ENCODE results near the gene PLXNB1. TPM values are rescaled to one million over a fixed set of nuclear protein-coding genes. Genes with fewer than 3 reads are reported as not detected.

Gene PLXNB1
- total and polyA plus RNA-seq, 2 of the 13 experiments (the other 11 are each of a cell fraction or from before 2014, with no cell fraction given), result 86.0 to 143 TPM

- TF ChIP-seq ZNF605 (CRISPR knock-in tag; IDR thresholded peaks at IDR 0.05) (peak; percentile 91), ZFP36L2 (CRISPR knock-in tag; IDR thresholded peaks at IDR 0.05) (no peak), ZNF564 (CRISPR knock-in tag; IDR thresholded peaks at IDR 0.05) (no peak; the same call in 1 of the 2 replicates), ZNF329 (CRISPR knock-in tag; IDR thresholded peaks at IDR 0.05; ENCODE audit: low read depth) (no peak), KLF15 (CRISPR knock-in tag; IDR thresholded peaks at IDR 0.05; ENCODE audit: borderline replicate concordance) (peak; percentile 86; the same call in 1 of the 2 replicates), PTBP1 (IDR thresholded peaks at IDR 0.05; ENCODE audit: low read depth, low read length, poor library complexity, severe bottlenecking) (no peak), CHD2 (IDR thresholded peaks at IDR 0.05; ENCODE audit: low read depth, low read length) (no peak; the same call in 1 of the 2 replicates), KDM1A (CRISPR knock-in tag; IDR thresholded peaks at IDR 0.05) (no peak), MAX (IDR thresholded peaks at IDR 0.05) (no peak), PRDM15 (CRISPR knock-in tag; IDR thresholded peaks at IDR 0.05) (no peak; the same call in 1 of the 2 replicates), KAT7 (CRISPR knock-in tag; IDR thresholded peaks at IDR 0.05; ENCODE audit: borderline replicate concordance) (peak; percentile 69; the same call in 1 of the 2 replicates), SP5 (CRISPR knock-in tag; IDR thresholded peaks at IDR 0.05; ENCODE audit: borderline replicate concordance, low read depth) (peak; percentile 94), ZNF737 (CRISPR knock-in tag; IDR thresholded peaks at IDR 0.05; ENCODE audit: borderline replicate concordance) (no peak), CSRNP1 (CRISPR knock-in tag; IDR thresholded peaks at IDR 0.05) (peak; percentile 68; the same call in 1 of the 2 replicates), MBNL3 (CRISPR knock-in tag; conservative IDR thresholded peaks at IDR 0.05) (no peak), XBP1 (CRISPR knock-in tag; IDR thresholded peaks at IDR 0.05) (no peak), KDM5B (CRISPR knock-in tag; IDR thresholded peaks at IDR 0.05; ENCODE audit: borderline replicate concordance) (peak; percentile 82; the same call in 1 of the 2 replicates), REL (CRISPR knock-in tag; conservative IDR thresholded peaks at IDR 0.05) (peak; percentile 67; the same call in 1 of the 2 replicates), KLF16 (CRISPR knock-in tag; IDR thresholded peaks at IDR 0.05) (peak in 1 of 2 experiments; percentile 91; a peak in 2 of 4 replicates)
- TF ChIP-seq, protein P1, sequence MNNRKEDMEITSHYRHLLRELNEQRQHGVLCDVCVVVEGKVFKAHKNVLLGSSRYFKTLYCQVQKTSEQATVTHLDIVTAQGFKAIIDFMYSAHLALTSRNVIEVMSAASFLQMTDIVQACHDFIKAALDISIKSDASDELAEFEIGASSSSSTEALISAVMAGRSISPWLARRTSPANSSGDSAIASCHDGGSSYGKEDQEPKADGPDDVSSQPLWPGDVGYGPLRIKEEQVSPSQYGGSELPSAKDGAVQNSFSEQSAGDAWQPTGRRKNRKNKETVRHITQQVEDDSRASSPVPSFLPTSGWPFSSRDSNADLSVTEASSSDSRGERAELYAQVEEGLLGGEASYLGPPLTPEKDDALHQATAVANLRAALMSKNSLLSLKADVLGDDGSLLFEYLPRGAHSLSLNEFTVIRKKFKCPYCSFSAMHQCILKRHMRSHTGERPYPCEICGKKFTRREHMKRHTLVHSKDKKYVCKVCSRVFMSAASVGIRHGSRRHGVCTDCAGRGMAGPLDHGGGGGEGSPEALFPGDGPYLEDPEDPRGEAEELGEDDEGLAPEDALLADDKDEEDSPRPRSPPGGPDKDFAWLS (CRISPR knock-in tag; IDR thresholded peaks at IDR 0.05; ENCODE audit: borderline replicate concordance), result peak; percentile 96
- TF ChIP-seq, protein P2, sequence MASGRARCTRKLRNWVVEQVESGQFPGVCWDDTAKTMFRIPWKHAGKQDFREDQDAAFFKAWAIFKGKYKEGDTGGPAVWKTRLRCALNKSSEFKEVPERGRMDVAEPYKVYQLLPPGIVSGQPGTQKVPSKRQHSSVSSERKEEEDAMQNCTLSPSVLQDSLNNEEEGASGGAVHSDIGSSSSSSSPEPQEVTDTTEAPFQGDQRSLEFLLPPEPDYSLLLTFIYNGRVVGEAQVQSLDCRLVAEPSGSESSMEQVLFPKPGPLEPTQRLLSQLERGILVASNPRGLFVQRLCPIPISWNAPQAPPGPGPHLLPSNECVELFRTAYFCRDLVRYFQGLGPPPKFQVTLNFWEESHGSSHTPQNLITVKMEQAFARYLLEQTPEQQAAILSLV (CRISPR knock-in tag; IDR thresholded peaks at IDR 0.05; ENCODE audit: borderline replicate concordance), result peak; percentile 67; the same call in 1 of the 2 replicates
Observed at GRCh38 chr3:48429960-48430707, at the start of gene PLXNB1 (continued).

All from HepG2 (cell line).